Peyer's patch (tissue), 4 donors: ENCODE measurements around the gene MACROD2.

Source experiments
- CTCF ChIP-seq, 6 experiments: fragments of 450-650 bp in 4 of 6; fragments of 200-600 bp in 2 of 6; sonication (generic) in 1 of 6; IDR thresholded peaks; one replicate each; pipeline ENCODE4 v1.5.1; 2017 to 2019; ENCODE audit warnings: antibody characterized with exemption in 6 of 6, mild to moderate bottlenecking in 3 of 6, moderate library complexity in 1 of 6
- POLR2A ChIP-seq, 2 donors: fragments of 450-650 bp; IDR thresholded peaks; one replicate each; pipeline ENCODE4 v1.5.1; 2017; ENCODE audit warnings: antibody characterized with exemption in 2 of 2, mild to moderate bottlenecking in 2 of 2, moderate library complexity in 2 of 2

- TF ChIP-seq CTCF (IDR thresholded peaks at IDR 0.05) (no peak), POLR2A (IDR thresholded peaks at IDR 0.05) (no peak)
Measured at GRCh38 chr20:15700147-15700765, 1704.9 kb downstream of the MACROD2 start.
